ENCODE data around the gene TASOR.

- no peak for TF ChIP-seq EZH2 (IDR thresholded peaks at IDR 0.05)
- no peak for TF ChIP-seq POLR2AphosphoS5 (IDR thresholded peaks at IDR 0.05; ENCODE audit: borderline replicate concordance, low read depth, low read length)
- no peak for TF ChIP-seq FOXP2 (optimal IDR thresholded peaks at IDR 0.05; ENCODE audit: control extremely low read depth, extremely low read length, insufficient read depth)
Observed at GRCh38 chr3:56680054-56680580, 2.9 kb downstream of the TASOR start.
